Lung (tissue), 12 donors: ENCODE data around the gene TFDP2. TPM values are rescaled to one million over a fixed set of nuclear protein-coding genes. Genes with fewer than 3 reads are reported as not detected.

Source experiments
- ATAC-seq: fragments of 200-7000 bp; cut with Tn5 transposase; one replicate; pipeline ENCODE4 v1.9.1; 2020; ENCODE audit warnings: moderate number of reproducible peaks; ENCODE audit not compliant: insufficient read depth, low FRiP score
- DNase-seq, 3 donors: peaks; one replicate each; pipeline ENCODE4 v3.0.0-alpha.2; 2013 to 2017
- H3K27ac ChIP-seq, 2 donors: one replicate each; pipeline ENCODE4 v1.5.1; 2013; ENCODE audit warnings: mild to moderate bottlenecking in 2 of 2, moderate library complexity in 2 of 2, control low read depth in 1 of 2, inconsistent platforms in 1 of 2, low read depth in 1 of 2, low read length in 1 of 2
- H3K27me3 ChIP-seq, 3 donors: one replicate each; pipeline ENCODE4 v1.5.1; 2013; ENCODE audit warnings: low read length in 2 of 3; ENCODE audit not compliant: control insufficient read depth in 3 of 3, insufficient read depth in 3 of 3
- H3K36me3 ChIP-seq, 4 donors: one replicate each; pipeline ENCODE4 v1.5.1; 2013; ENCODE audit warnings: low read length in 4 of 4, mild to moderate bottlenecking in 1 of 4, moderate library complexity in 1 of 4; ENCODE audit not compliant: control insufficient read depth in 4 of 4, insufficient read depth in 4 of 4
- H3K4me1 ChIP-seq, 5 donors: one replicate each; pipeline ENCODE4 v1.5.1; 2013; ENCODE audit warnings: low read length in 5 of 5, mild to moderate bottlenecking in 2 of 5, moderate library complexity in 1 of 5; ENCODE audit not compliant: control insufficient read depth in 5 of 5, insufficient read depth in 5 of 5
- H3K4me3 ChIP-seq: one replicate; pipeline ENCODE4 v1.5.1; 2013; ENCODE audit warnings: mild to moderate bottlenecking, control low read depth, moderate library complexity
- H3K9ac ChIP-seq, 2 donors: one replicate each; pipeline ENCODE4 v1.5.1; 2013; ENCODE audit warnings: low read length in 2 of 2, control low read depth in 1 of 2; ENCODE audit not compliant: insufficient read depth in 1 of 2
- H3K9me3 ChIP-seq, 4 donors: one replicate each; pipeline ENCODE4 v1.5.1; 2013; ENCODE audit warnings: low read length in 3 of 4, mild to moderate bottlenecking in 1 of 4, moderate library complexity in 1 of 4; ENCODE audit not compliant: control insufficient read depth in 4 of 4, insufficient read depth in 3 of 4
- CTCF ChIP-seq: IDR thresholded peaks from 2 replicates; pipeline ENCODE4 v1.5.1; 2012; ENCODE audit warnings: mild to moderate bottlenecking; ENCODE audit errors: control extremely low read depth, extremely low read depth
- WGBS, 2 donors: extraction: QIAGEN DNeasy Blood & Tissue Kit; methylation state at CpG; one replicate each; pipeline ENCODE4 v1.1.7; 2013; 5-methylcytosine and 5-hydroxymethylcytosine counted together
- polyA plus RNA-seq, 2 donors: library from polyadenylated mRNA; stranded (reverse); fragments of 200-250 nt; gene quantifications; one replicate each; pipeline ENCODE4 v1.2.1, GENCODE V29; 2013
- total RNA-seq, 2 donors: library from RNA; depleted of rRNA in 1 of 2; stranded (reverse); fragments of >200 nt in 1 of 2; gene quantifications; one replicate each; pipeline ENCODE4 v1.2.1, GENCODE V29; 2014 to 2021
- donor health status: control.
- donor health status: control.
- donor health status: Bipolar disorder and iron deficiency.
- donor health status: healthy.
- donor health status: DM: yes; HTN: yes; CAD: no.

The TFDP2 gene
- total and polyA plus RNA-seq, 4 donors = 8.4 to 94.0 (median 17.0) TPM

GRCh38 chr3:142115867-142116668 is 33.3 kb downstream of the TFDP2 start:
- peaks cover 0 to 1% (median 0%) of the 10 kb centered on the region in 5 donors for H3K4me1 ChIP-seq
- no peak overlapping the region for H3K27ac ChIP-seq
- no peaks in the 10 kb centered on the region for H3K27me3 ChIP-seq
- no peak for TF ChIP-seq CTCF
- no peak for DNase-seq
- no peak overlapping the region for H3K4me3 ChIP-seq
- no peaks in the 10 kb centered on the region for H3K9me3 ChIP-seq
- no peak for ATAC-seq
- WGBS, 2 donors = 43 to 76% methylated on average over 4 of the region's 4 CpGs
- no peak overlapping the region for H3K9ac ChIP-seq
- no peaks in the 10 kb centered on the region for H3K36me3 ChIP-seq

- no peak for ATAC-seq
- TF ChIP-seq CTCF = no peak
- 81 to 91% methylated on average over 1 of the region's 1 CpG for WGBS, 2 donors
Measured at GRCh38 chr3:142112601-142113000, 36.7 kb downstream of the TFDP2 start.

GRCh38 chr3:142106548-142106947 is 42.8 kb downstream of the TFDP2 start:
- H3K36me3 ChIP-seq = no peaks in the 10 kb centered on the region
- 76 to 95% methylated on average over 2 of the region's 2 CpGs for whole genome bisulfite sequencing, 2 donors
- H3K27me3 ChIP-seq = no peaks in the 10 kb centered on the region
- no peak for TF ChIP-seq CTCF
- H3K9me3 ChIP-seq = no peaks in the 10 kb centered on the region
- ATAC-seq (no peak), DNase-seq (no peak)
- no peak overlapping the region for H3K9ac ChIP-seq
- H3K4me3 ChIP-seq = no peak overlapping the region
- no peaks in the 10 kb centered on the region for H3K4me1 ChIP-seq
- no peak overlapping the region for H3K27ac ChIP-seq

More at GRCh38 chr3:142112601-142113000, 36.7 kb downstream of the TFDP2 start:
- Histone ChIP-seq H3K27me3 (no peaks in the 10 kb centered on the region), H3K9me3 (no peaks in the 10 kb centered on the region), H3K9ac (no peak overlapping the region), H3K36me3 (no peaks in the 10 kb centered on the region), H3K4me3 (no peak overlapping the region), H3K27ac (no peak overlapping the region), H3K4me1 (peaks cover 0 to 1% (median 0%) of the 10 kb centered on the region in 5 donors)
- DNase-seq = no peak
